Stimulated activated CD4-positive, alpha-beta T cell treated with anti-CD3 and anti-CD28 coated beads, Interleukin-15, amount 100 ng/mL, for 1 hour (primary cell): ENCODE measurements around the gene DPM3.
"Not testable (repeated sequence)": the region's sequence is repeated elsewhere in the genome, so short reads cannot be mapped to it uniquely, and the experiment has no call there.

Experiments used
- DNase-seq, 2 donors: peaks; one replicate each; pipeline ENCODE4 v3.0.0-alpha.2; 2020; ENCODE audit warnings: low read depth in 1 of 2, low spot score in 1 of 2

Gene DPM3

GRCh38 chr1:155139895-155140629 lies at the start of gene DPM3:
TSS of gene DPM3 (minus strand) at chr1:155140531. CDS start at chr1:155140240, 291 bp downstream.
- peak; percentile 70 to 84 for DNase-seq

DNA sequence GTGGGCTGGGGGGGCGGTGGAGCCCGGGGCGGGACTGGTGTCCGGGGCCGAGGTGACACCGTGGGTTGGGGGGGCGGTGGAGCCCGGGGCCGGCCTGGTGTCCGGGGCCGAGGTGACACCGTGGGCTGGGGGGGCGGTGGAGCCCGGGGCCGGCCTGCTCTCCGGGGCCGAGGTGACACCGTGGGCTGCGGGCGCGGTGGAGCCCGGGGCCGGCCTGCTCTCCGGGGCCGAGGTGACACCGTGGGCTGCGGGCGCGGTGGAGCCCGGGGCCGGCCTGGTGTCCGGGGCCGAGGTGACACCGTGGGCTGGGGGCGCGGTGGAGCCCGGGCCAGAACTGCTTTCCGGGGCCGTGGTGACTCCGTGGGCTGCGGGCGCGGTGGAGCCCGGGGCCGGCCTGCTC lies 49.6 kb upstream of the DPM3 start:
- not testable (repeated sequence) for DNase-seq

- DNase-seq = no peak
Measured at GRCh38 chr1:155188268-155188667, 47.9 kb upstream of the DPM3 start.

- no peak for DNase-seq
Measured at GRCh38 chr1:155187456-155187891, 47.1 kb upstream of the DPM3 start.

- DNase-seq = no peak
Measured at GRCh38 chr1:155186794-155187455, 46.6 kb upstream of the DPM3 start.

DNA sequence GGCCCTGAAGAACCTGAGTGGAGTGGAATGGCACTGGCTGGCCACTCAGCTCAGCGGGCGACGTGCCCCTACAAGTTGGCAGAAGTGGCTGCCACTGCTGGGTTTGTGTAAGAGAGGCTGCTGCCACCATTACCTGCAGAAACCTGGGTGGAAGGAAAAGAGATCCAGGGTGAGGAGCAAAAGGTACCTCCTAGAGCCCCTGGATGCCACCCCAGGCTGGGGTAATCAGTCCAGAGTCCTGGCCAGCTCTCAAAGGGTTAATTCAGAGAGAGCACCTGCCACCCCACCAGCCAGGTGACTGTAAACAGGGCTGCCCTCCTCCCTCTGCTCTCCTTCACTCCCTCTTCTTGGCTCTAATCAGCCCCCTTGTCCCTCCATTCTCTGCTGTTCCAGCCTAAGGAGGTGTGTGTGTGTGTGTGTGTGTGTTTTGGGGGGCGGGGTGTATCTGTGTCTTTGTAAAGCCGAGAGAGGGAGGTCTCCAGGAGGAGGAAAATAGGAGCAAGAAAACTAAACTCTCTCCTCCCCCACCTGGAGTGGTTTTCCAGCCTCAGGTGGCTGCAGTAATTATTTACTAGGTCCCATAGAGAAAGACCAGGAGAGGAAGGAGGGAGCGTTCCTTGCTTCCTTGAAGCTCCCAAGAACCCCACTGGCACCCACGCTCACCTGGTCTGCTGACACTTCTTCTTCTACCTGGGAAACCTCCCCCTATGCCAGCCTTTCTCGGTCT lies 45.9 kb upstream of the DPM3 start:
- no peak for DNase-seq

- DNase-seq = no peak
Measured at GRCh38 chr1:155185783-155186066, 45.4 kb upstream of the DPM3 start.

GRCh38 chr1:155184835-155185782 lies 44.8 kb upstream of the DPM3 start:
- no peak for DNase-seq

DNA sequence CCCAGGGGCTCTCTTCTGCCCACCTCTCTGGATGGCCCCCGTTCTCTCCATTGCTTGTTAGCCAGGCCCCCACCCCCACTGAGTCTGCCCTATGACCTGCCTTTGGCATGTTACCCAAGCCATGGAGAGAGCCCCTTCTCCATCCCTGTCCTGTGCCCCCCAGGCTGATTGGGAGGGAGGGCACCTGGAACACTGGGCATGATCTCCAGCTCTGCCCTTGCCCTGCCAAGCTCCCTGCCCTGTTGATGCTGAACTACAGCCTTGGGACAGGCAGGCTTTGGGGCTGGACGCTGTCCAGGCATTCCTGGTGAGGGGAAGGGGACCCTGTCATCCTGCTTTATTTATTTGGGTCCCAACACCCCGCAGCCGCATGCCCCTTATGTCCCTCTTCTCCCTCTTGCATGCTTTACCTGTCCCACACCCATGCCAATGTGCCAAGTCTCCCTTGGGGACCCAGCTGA lies 44.0 kb upstream of the DPM3 start:
- DNase-seq = no peak

GRCh38 chr1:155183775-155184221 lies 43.5 kb upstream of the DPM3 start:
- DNase-seq = no peak

DNA sequence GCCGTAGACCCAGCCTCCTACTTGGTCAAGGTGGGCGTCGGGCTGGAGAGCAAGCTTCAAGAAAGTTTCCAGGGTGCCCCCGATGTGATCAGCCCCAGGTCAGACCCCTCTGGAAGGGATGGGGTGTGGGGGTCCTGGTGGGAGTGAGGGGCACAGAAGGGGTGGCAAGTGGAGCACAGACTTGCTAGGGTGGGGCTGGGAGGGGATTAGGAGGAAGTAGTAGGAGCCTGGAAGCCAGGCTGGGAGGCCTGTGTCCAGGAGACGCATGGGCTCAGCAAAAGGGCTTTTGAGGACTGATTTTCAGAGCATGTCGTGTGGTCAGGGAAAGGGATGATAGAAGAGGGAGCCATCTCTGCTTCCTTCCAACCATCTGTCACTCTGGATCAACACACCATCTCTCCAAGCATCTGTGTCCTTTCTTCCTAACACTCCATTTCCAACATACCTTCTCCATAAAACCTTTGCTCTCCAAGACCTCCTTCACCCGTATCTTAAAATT lies 41.8 kb upstream of the DPM3 start:
- no peak for DNase-seq

DNA sequence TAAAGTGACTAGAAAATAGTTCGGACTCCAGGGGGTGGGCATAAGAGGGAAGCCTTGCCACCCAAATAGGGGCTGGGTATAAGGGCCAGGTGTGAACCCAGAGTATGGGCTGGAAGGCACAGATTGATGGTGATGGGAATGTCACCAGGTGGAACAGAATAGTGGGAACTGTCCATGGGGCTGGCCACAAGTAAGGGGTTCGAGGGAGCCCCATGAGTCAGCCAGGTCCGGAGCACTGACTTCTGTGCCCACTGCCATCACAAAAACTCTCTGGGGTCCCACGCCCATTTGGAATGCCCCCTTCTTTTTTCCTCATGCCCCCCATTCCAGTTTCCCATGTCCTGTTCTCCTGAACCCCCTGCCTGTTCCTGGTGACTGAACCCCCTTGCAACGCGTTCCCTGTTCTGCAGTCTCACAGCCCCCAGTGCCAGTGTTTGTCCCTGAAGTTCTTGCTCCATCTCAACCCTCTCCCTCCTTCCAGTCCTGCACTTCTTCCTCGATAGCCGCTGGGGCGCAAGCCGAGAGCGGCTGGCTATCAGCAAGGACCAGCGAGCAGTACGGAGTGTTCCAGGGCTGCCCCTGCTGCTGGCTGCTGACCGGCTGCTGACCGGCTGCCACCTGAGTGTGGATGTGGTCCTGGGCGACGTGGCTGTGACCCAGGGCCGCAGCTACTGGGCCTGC lies 41.2 kb upstream of the DPM3 start:
- DNase-seq = no peak

DNA sequence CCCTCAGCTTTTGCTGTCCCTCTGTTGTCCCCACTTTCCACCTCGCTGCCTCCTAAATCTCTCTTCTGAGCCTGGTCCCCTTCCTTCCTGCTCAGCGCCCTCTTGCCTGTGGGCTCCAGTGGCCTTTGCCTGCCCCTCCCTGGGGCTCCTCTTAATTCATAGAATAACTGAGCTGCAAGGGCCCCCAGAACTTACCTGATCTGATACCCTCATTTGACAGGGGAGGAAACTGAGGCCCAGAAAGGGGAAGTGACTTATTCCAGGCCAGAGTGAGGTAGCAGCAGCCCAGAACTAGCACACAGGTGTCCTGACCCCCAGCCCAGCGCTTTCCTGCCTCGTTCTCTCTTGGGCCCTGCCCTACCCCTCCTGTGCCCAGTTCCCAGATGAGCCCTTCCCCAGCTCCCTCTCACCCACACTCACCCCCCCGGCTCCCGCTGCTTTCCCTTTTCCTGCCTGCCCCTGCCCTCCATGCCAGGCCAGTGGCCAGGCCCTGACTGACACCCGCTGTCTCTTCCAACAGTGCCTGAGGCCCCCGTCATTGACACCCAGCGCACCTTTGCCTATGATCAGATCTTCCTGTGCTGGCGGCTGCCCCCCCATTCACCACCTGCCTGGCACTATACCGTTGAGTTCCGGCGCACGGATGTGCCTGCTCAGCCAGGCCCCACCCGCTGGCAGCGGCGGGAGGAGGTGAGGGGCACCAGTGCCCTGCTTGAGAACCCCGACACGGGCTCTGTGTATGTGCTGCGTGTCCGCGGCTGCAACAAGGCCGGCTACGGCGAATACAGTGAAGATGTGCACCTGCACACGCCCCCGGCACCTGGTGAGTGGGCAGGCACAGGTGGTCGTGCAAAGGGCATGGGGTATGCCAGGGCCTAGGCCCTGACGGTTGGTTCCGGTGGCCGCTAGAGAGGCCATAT lies 39.0 kb upstream of the DPM3 start:
- DNase-seq = no peak

GRCh38 chr1:155178441-155179111 lies 38.2 kb upstream of the DPM3 start:
- DNase-seq = no peak

GRCh38 chr1:155177918-155178281 lies 37.6 kb upstream of the DPM3 start:
- DNase-seq = no peak

DNA sequence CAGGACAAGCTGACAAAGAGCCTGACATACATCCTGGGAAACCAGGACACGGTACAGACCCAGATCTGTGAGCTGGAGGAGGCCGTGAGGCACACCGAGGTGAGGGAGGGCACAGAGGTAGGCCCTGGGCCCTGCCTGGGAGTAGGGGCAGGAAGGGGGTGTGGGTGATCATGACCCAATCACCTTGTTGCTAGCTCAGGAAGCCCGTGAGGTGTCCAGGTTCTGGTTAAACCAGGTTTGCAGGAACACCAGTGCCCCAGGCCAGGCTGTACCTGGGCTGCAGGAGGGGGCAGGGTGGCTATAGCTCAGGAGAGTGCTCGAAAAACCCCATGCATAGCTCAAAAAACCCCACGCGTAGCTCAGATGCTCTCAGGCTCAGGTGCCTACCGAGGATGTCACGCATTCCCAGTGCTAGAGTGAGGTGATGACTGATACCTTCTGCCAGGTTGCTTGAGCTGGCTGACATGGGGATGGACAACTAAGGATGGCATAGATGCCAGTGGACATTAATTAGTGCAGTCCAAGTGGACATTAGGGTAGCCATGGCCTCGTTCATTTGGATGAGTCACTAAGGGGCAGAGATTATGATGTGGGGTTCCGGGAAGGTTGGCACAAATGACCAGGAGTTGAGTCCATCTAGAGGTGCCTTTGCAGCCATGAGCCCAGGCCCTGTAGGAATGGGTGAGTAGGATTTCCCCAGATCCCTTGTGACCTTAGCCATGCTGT lies 37.0 kb upstream of the DPM3 start:
- no peak for DNase-seq

DNA sequence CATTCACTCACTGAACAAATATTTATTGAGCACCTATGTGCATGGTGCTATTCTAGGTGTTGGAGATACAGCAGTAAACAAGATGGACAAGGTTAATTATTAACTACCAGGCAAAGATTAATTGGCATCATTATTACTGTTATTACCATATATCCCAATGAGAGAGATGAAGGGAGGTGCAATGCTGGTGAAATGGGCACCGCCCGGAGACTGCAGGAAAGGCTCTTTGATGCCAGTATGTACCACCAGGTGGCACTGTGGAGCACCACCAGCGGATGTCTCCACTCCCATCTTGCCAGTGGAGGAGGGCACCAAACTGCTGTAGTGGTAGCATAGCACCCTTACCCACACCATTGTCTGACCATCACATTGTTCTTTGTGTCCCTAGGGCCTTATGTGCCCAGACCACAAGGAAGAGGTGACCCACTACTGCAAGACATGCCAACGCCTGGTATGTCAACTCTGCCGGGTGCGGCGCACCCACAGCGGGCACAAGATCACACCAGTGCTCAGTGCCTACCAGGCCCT lies 36.3 kb upstream of the DPM3 start:
- DNase-seq = peak; percentile 69 to 75

DNA sequence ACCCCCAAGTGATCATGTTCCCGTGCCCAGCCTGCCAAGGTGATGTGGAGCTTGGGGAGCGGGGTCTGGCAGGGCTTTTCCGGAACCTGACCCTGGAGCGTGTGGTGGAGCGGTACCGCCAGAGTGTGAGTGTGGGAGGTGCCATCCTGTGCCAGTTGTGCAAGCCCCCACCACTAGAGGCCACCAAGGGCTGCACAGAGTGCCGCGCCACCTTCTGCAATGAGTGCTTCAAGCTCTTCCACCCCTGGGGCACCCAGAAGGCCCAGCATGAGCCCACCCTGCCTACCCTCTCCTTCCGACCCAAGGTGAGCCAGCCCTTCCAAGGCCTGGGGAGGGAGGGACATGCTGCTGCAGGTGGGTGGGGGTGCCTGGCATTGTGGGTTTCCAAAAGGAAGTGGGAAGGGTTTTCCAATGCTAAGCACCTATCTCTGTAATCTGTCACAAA lies 35.6 kb upstream of the DPM3 start:
- DNase-seq = no peak
